ENCODE measurements around the gene ILF3.

DNA sequence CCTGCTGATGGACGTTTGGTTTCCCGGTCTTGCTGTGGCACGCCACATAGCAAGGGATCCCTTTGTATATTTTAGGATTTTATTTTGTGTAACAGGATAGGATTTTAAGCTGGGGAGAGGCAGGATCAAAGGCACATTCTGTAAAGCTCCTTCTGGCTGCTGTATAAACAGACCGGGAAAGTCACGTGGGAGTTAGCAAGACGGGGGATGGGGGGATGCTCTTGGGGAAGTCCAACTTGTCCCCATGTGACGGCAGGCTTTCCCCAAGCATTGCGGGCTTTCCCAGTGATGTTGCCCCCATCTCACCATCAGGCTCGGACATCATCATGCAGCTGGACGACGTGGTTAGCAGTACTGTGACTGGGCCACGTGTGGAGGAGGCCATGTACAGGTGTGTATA, 52.8 kb downstream of the ILF3 start:
- TF ChIP-seq RFX5 (IDR thresholded peaks at IDR 0.05), result no peak
- TF ChIP-seq, protein P1, sequence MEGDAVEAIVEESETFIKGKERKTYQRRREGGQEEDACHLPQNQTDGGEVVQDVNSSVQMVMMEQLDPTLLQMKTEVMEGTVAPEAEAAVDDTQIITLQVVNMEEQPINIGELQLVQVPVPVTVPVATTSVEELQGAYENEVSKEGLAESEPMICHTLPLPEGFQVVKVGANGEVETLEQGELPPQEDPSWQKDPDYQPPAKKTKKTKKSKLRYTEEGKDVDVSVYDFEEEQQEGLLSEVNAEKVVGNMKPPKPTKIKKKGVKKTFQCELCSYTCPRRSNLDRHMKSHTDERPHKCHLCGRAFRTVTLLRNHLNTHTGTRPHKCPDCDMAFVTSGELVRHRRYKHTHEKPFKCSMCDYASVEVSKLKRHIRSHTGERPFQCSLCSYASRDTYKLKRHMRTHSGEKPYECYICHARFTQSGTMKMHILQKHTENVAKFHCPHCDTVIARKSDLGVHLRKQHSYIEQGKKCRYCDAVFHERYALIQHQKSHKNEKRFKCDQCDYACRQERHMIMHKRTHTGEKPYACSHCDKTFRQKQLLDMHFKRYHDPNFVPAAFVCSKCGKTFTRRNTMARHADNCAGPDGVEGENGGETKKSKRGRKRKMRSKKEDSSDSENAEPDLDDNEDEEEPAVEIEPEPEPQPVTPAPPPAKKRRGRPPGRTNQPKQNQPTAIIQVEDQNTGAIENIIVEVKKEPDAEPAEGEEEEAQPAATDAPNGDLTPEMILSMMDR (IDR thresholded peaks at IDR 0.05), result no peak
- TF ChIP-seq BHLHE40 (IDR thresholded peaks at IDR 0.05; ENCODE audit: low read depth, low read length), result no peak
- TF ChIP-seq CEBPB (IDR thresholded peaks at IDR 0.05), result no peak
- no peak for TF ChIP-seq JUNB (IDR thresholded peaks at IDR 0.05)
- TF ChIP-seq POLR2A (IDR thresholded peaks at IDR 0.05; ENCODE audit: low read length), result no peak
- TF ChIP-seq, protein P2, sequence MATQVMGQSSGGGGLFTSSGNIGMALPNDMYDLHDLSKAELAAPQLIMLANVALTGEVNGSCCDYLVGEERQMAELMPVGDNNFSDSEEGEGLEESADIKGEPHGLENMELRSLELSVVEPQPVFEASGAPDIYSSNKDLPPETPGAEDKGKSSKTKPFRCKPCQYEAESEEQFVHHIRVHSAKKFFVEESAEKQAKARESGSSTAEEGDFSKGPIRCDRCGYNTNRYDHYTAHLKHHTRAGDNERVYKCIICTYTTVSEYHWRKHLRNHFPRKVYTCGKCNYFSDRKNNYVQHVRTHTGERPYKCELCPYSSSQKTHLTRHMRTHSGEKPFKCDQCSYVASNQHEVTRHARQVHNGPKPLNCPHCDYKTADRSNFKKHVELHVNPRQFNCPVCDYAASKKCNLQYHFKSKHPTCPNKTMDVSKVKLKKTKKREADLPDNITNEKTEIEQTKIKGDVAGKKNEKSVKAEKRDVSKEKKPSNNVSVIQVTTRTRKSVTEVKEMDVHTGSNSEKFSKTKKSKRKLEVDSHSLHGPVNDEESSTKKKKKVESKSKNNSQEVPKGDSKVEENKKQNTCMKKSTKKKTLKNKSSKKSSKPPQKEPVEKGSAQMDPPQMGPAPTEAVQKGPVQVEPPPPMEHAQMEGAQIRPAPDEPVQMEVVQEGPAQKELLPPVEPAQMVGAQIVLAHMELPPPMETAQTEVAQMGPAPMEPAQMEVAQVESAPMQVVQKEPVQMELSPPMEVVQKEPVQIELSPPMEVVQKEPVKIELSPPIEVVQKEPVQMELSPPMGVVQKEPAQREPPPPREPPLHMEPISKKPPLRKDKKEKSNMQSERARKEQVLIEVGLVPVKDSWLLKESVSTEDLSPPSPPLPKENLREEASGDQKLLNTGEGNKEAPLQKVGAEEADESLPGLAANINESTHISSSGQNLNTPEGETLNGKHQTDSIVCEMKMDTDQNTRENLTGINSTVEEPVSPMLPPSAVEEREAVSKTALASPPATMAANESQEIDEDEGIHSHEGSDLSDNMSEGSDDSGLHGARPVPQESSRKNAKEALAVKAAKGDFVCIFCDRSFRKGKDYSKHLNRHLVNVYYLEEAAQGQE (IDR thresholded peaks at IDR 0.05), result no peak
- TF ChIP-seq JUN (IDR thresholded peaks at IDR 0.05), result no peak
- TF ChIP-seq NR3C1 (IDR thresholded peaks at IDR 0.05), result no peak
- no peak for TF ChIP-seq RNF2 (IDR thresholded peaks at IDR 0.05; ENCODE audit: borderline replicate concordance, low read depth)
- TF ChIP-seq, protein P3, sequence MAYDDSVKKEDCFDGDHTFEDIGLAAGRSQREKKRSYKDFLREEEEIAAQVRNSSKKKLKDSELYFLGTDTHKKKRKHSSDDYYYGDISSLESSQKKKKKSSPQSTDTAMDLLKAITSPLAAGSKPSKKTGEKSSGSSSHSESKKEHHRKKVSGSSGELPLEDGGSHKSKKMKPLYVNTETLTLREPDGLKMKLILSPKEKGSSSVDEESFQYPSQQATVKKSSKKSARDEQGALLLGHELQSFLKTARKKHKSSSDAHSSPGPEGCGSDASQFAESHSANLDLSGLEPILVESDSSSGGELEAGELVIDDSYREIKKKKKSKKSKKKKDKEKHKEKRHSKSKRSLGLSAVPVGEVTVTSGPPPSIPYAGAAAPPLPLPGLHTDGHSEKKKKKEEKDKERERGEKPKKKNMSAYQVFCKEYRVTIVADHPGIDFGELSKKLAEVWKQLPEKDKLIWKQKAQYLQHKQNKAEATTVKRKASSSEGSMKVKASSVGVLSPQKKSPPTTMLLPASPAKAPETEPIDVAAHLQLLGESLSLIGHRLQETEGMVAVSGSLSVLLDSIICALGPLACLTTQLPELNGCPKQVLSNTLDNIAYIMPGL (CRISPR knock-in tag; IDR thresholded peaks at IDR 0.05; ENCODE audit: borderline replicate concordance), result no peak
- TF ChIP-seq PHF8 (IDR thresholded peaks at IDR 0.05; ENCODE audit: borderline replicate concordance, low read depth), result no peak
- TF ChIP-seq ESRRA (IDR thresholded peaks at IDR 0.05; ENCODE audit: borderline replicate concordance, low read length), result no peak
- no peak for TF ChIP-seq CHD2 (IDR thresholded peaks at IDR 0.05; ENCODE audit: low read length, partially characterized antibody)
